Gastroesophageal sphincter (tissue), 4 donors: ENCODE data around the gene ABHD1. TPM values are rescaled to one million over a fixed set of nuclear protein-coding genes. Genes with fewer than 3 reads are reported as not detected.

Experiments
- ATAC-seq: fragments of 150-250 bp; one replicate; pipeline ENCODE4 v1.9.1; 2016; ENCODE audit warnings: mild to moderate bottlenecking, moderate library complexity
- H3K27ac ChIP-seq, 4 donors: fragments of 200-600 bp; sonication (generic) in 3 of 4; 1 replicate in 3 of 4; 2 replicates in 1 of 4; pipeline ENCODE4 v1.5.1; 2016 to 2019
- H3K27me3 ChIP-seq: fragments of 200-600 bp; sonication (generic); one replicate; pipeline ENCODE4 v1.5.1; 2019
- H3K36me3 ChIP-seq, 2 donors: fragments of 200-600 bp; sonication (generic); one replicate each; pipeline ENCODE4 v1.5.1; 2019; ENCODE audit warnings: control low read depth in 1 of 2
- H3K4me1 ChIP-seq, 3 donors: fragments of 200-600 bp; sonication (generic); 1 replicate in 2 of 3; 2 replicates in 1 of 3; pipeline ENCODE4 v1.5.1; 2016 to 2019; ENCODE audit warnings: control low read depth in 2 of 3
- H3K4me3 ChIP-seq, 2 donors: fragments of 200-600 bp; sonication (generic); one replicate each; pipeline ENCODE4 v1.5.1; 2019; ENCODE audit warnings: mild to moderate bottlenecking in 1 of 2, moderate library complexity in 1 of 2
- H3K9me3 ChIP-seq, 3 donors: fragments of 200-600 bp; sonication (generic); one replicate each; pipeline ENCODE4 v1.5.1; 2017 to 2019; ENCODE audit warnings: control low read depth in 2 of 3
- EP300 ChIP-seq: sonication (generic); formaldehyde crosslinking; IDR thresholded peaks from one replicate; pipeline ENCODE4 v1.6.1; 2017; ENCODE audit warnings: antibody characterized with exemption, mild to moderate bottlenecking
- POLR2A ChIP-seq, 2 donors: fragments of 450-650 bp; IDR thresholded peaks; one replicate each; pipeline ENCODE4 v1.6.1; 2017; ENCODE audit warnings: antibody characterized with exemption in 2 of 2, mild to moderate bottlenecking in 2 of 2, moderate library complexity in 1 of 2
- POLR2AphosphoS5 ChIP-seq: sonication (generic); formaldehyde crosslinking; IDR thresholded peaks from one replicate; pipeline ENCODE4 v1.6.1; 2017; ENCODE audit warnings: antibody characterized with exemption
- WGBS, 2 donors: methylation state at CpG; one replicate each; pipeline ENCODE4 v1.1.5; 2018; ENCODE audit warnings: low coverage in 1 of 2; 5-methylcytosine and 5-hydroxymethylcytosine counted together
- total RNA-seq, 4 donors: library from RNA; depleted of rRNA; stranded (reverse); fragments of >200 nt; gene quantifications; one replicate each; pipeline ENCODE4 v1.1.0, GENCODE V29; 2016
- TF ChIP-seq, protein P1 (sequence below), 4 experiments: fragments of 200-600 bp in 2 of 4; fragments of 450-650 bp in 2 of 4; sonication (generic) in 1 of 4; IDR thresholded peaks; one replicate each; pipeline ENCODE4 v1.5.1; 2017 to 2019; ENCODE audit warnings: antibody characterized with exemption in 4 of 4, mild to moderate bottlenecking in 2 of 4, moderate library complexity in 2 of 4

Gene ABHD1
- total RNA-seq, 4 donors from 2014 or later, result 1.5 TPM; not detected in 3

DNA sequence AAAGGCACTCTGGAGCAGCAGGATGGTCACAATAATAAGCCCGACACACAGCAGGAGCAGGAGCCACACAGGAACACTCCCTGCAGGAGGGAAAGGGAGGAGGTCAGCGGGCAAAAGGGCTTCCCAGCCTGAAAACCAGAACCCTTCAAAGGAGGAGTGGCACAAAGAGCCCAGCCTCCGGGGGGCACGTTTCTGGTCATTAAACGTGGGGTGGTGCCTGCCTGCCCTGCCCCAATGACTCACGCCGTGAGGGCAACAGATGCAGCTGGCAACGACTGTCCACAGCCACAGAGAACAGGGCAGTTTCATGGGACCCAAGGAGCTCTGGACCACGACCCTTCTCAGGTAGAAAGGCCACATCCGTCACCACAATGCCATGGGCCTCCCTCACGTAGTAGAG is 7.8 kb downstream of the ABHD1 start:
- no peak for ATAC-seq
- Histone ChIP-seq H3K27ac (no peak overlapping the region), H3K36me3 (peaks cover 0 to 40% of the 10 kb centered on the region in 2 donors), H3K4me3 (no peak overlapping the region), H3K4me1 (peaks cover 5 to 30% (median 14%) of the 10 kb centered on the region in 3 donors), H3K27me3 (no peaks in the 10 kb centered on the region), H3K9me3 (no peaks in the 10 kb centered on the region)
- TF ChIP-seq EP300 (no peak), POLR2A (IDR thresholded peaks at IDR 0.05) (no peak), POLR2AphosphoS5 (no peak)
- TF ChIP-seq, protein P1, sequence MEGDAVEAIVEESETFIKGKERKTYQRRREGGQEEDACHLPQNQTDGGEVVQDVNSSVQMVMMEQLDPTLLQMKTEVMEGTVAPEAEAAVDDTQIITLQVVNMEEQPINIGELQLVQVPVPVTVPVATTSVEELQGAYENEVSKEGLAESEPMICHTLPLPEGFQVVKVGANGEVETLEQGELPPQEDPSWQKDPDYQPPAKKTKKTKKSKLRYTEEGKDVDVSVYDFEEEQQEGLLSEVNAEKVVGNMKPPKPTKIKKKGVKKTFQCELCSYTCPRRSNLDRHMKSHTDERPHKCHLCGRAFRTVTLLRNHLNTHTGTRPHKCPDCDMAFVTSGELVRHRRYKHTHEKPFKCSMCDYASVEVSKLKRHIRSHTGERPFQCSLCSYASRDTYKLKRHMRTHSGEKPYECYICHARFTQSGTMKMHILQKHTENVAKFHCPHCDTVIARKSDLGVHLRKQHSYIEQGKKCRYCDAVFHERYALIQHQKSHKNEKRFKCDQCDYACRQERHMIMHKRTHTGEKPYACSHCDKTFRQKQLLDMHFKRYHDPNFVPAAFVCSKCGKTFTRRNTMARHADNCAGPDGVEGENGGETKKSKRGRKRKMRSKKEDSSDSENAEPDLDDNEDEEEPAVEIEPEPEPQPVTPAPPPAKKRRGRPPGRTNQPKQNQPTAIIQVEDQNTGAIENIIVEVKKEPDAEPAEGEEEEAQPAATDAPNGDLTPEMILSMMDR (IDR thresholded peaks at IDR 0.05), result no peak
- 60 to 87% methylated on average over 1 to 3 of the region's 11 CpGs for WGBS, 2 donors

DNA sequence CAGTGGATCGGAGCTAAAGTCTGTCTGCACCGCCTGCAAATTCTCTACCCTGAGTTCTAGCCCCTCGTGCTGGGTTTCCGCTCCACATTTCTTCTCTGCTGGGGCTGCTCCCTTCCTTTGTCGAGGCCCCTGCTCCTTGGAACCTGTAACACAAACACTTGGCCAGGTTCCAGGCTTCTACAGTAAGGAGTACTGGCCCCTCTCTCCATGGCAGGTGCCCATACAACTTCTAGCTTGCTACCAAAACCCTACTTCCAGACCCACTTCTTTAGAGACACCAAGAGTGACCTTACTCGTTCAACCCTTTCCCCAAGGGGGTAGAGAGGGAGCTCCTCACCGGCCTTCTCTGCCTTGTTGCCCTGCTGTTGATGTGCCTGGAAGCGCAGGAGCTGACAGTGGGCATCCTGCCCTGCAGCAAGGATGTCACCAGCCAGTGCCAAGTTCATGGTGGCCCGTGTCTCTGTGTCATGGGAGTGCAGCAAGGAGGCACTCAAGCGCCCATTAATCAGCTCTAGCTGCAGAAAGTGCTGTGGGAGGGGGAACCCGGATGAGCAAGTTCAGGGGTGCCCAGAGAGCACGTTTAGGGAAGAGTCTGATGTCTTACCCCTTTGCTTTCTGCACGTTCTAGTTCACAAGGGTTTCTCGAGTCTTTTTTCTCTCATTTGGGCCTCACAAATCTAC is 9.7 kb downstream of the ABHD1 start:
- 44 to 71% methylated on average over 5 to 7 of the region's 14 CpGs for WGBS, 2 donors

DNA sequence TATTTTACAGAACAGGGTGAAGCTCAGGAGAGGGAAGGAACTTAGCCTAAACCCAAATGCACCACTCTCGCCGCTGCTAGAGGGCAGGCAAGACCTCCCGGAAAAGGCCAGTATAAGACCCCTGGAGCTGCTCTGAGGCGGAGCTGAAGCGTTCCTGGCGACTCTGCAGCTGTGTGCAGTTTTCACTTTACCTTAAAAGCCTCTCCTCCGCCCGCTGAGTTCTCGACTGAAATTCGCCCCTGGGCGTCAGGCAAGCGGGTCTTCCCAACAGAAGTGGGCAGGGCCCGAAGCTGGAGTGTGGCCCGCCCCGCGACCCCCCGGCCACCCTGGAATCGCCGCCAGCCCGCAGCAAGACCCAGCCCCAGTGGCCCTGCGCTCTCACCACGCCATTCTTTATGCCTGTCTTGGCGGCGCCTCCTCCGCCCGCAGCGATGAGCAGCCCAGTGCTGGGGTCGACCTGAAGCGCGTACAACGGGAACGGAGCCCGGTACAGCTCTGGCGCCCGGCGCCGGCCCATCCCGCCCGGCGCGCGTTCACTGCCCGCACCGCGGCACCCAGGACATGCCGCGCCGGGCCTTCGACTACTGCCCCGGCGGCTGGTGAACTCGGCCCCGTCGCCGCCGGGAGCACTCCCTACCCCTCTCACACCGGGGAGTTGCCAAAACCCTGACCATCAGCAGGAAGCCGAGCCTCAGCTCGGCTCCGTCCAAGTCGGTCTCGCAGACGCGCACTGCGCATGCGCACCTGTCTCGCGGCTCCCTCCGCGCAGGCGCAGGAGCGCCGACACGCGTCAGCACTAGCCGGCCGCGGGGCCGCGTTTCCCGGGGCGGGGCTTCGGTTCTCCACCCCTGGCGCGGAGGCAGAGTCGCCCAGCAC is 10.5 kb downstream of the ABHD1 start, which contains the start of gene PREB:
TSS of gene PREB (minus strand) at position 732 of the 876 bp plus-strand sequence. CDS start at position 517, 215 bp downstream.
- Histone ChIP-seq H3K27ac (peak within 1 kb of the TSS; percentile 76 to 95 (median 91)), H3K4me3 (peak within 1 kb of the TSS; percentile 82 to 97), H3K27me3 (no peaks in the 10 kb centered on the region), H3K4me1 (peaks cover 5 to 30% (median 14%) of the 10 kb centered on the region in 3 donors), H3K9me3 (no peaks in the 10 kb centered on the region), H3K36me3 (peaks cover 0 to 39% of the 10 kb centered on the region in 2 donors)
- TF ChIP-seq POLR2AphosphoS5 (peak; percentile 92), POLR2A (IDR thresholded peaks at IDR 0.05) (peak; percentile 87 to 90), EP300 (no peak)
- TF ChIP-seq, protein P1 (IDR thresholded peaks at IDR 0.05), result no peak
- peak; percentile 96 for ATAC-seq
- WGBS, 2 donors, result 0% methylated on average over 1 of the region's 86 CpGs; no CpG with 5 or more reads in 1 of the 2 donors

More for the DNA sequence above, 9.7 kb downstream of the ABHD1 start:
- no peak for TF ChIP-seq POLR2A (IDR thresholded peaks at IDR 0.05)
- TF ChIP-seq, protein P1 (IDR thresholded peaks at IDR 0.05), result no peak
- no peak for TF ChIP-seq POLR2AphosphoS5
- TF ChIP-seq EP300, result no peak
- H3K27ac ChIP-seq, result peak overlapping the region in 3 of 4 donors; percentile 90 to 95 (median 92)
- peaks cover 0 to 40% of the 10 kb centered on the region in 2 donors for H3K36me3 ChIP-seq
- no peaks in the 10 kb centered on the region for H3K9me3 ChIP-seq
- no peak for ATAC-seq
- H3K27me3 ChIP-seq, result no peaks in the 10 kb centered on the region
- peaks cover 5 to 30% (median 14%) of the 10 kb centered on the region in 3 donors for H3K4me1 ChIP-seq
- peak overlapping the region; percentile 82 to 97 for H3K4me3 ChIP-seq

DNA sequence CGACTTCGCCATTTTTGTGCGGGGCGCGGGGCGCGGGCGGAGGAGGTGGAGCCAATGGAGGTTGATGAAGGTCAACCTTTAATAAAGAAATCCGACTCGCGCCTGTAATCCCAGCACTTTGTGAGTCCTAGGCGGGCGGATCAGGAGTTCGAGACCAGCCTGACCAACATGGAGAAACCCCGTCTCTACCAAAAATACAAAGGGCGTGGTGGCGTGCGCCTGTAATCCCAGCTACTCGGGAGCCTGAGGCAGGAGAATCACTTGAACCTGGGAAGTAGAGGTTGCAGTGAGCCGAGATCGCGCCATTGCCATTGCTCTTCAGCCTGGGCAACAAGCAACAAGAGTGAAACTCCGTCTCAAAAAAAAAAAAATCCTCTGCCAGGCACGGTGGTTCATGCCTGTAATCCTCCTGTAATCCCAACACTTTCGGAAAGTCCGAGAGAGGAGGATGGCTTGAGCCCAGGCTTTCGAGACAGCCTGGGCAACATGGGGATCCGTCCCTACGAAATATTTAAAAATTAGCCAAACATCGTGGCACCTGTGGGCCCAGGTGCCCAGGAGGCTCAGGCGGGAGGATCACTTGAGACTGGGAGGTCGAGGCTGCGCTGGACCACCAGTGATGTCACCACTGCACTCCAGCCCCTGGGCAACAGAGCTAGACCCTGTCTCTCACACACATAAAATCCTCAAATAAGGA is 11.3 kb downstream of the ABHD1 start:
- no peak for TF ChIP-seq POLR2AphosphoS5
- Histone ChIP-seq H3K27me3 (no peaks in the 10 kb centered on the region), H3K4me1 (peaks cover 5 to 30% (median 14%) of the 10 kb centered on the region in 3 donors), H3K36me3 (peaks cover 0 to 31% of the 10 kb centered on the region in 2 donors), H3K9me3 (no peaks in the 10 kb centered on the region), H3K4me3 (peak overlapping the region; percentile 82 to 97), H3K27ac (peak overlapping the region in 3 of 4 donors; percentile 90 to 95 (median 92))
- ATAC-seq, result no peak
- WGBS, 2 donors, result 69 to 85% methylated on average over 6 to 9 of the region's 33 CpGs
